ENCODE measurements around the gene RGS10. TPM values are rescaled to one million over a fixed set of nuclear protein-coding genes. Genes with fewer than 3 reads are reported as not detected.

Gene RGS10
- total RNA-seq, 5 donors from 2014 or later (not counting 1 experiment from before 2014, with no cell fraction given): 77.1 to 163 (median 155) TPM

GRCh38 chr10:119500821-119501220, 41.7 kb downstream of the RGS10 start:
- Mint-ChIP-seq H3K4me1 (peaks cover 91 to 93% (median 93%) of the 10 kb centered on the region in 3 donors), H3K36me3 (peaks cover 40% of the 10 kb centered on the region), H3K4me3 (peak overlapping the region; percentile 21 to 84 (median 26)), H3K27ac (peak overlapping the region; percentile 99 to 100), H3K9me3 (no peaks in the 10 kb centered on the region), H3K27me3 (no peaks in the 10 kb centered on the region)
- WGBS (ENCODE audit: insufficient coverage): 64% methylated on average over 6 of the region's 6 CpGs
- DNase-seq (no peak), ATAC-seq (replicated peaks in 1 of 4) (no peak)
- H3K4me3 ChIP-seq (ENCODE audit: control insufficient read depth in 1 of 2, extremely low read depth in 1 of 2, low read length in 1 of 2): no peak overlapping the region
- no peaks in the 10 kb centered on the region for H3K9me3 ChIP-seq
- peak overlapping the region; percentile 93 for H3K27ac ChIP-seq (ENCODE audit: low read length)
- POLR2A ChIA-PET: no interaction called here
- peaks cover 0 to 28% of the 10 kb centered on the region in 2 donors for H3K36me3 ChIP-seq (ENCODE audit: control insufficient read depth in 2 of 2, extremely low read depth in 1 of 2, insufficient read depth in 1 of 2, low read length in 1 of 2)
- H3K27me3 ChIP-seq (replicated peaks in 1 of 2; ENCODE audit: control insufficient read depth in 2 of 2, extremely low read depth in 1 of 2, insufficient read depth in 2 of 2, low read length in 1 of 2): no peaks in the 10 kb centered on the region
- CTCF ChIA-PET: interaction anchor here in 1 of 2 donors (0.8 kb wide), 1 partner anchor 359 kb away, joined by 3 read pairs; no protein-coding TSS in a partner anchor
- peaks cover 63 to 96% of the 10 kb centered on the region in 2 experiments for H3K4me1 ChIP-seq (ENCODE audit: control insufficient read depth in 1 of 2, extremely low read depth in 1 of 2, insufficient read depth in 2 of 2, low read length in 2 of 2)

GRCh38 chr10:119500123-119500795, 42.3 kb downstream of the RGS10 start:
- no peak overlapping the region for H3K4me3 ChIP-seq (ENCODE audit: control insufficient read depth in 1 of 2, extremely low read depth in 1 of 2, low read length in 1 of 2)
- Mint-ChIP-seq H3K9me3 (no peaks in the 10 kb centered on the region), H3K27ac (peak overlapping the region; percentile 99 to 100), H3K4me3 (peak overlapping the region; percentile 21 to 84 (median 26)), H3K4me1 (peaks cover 89 to 90% (median 90%) of the 10 kb centered on the region in 3 donors), H3K36me3 (peaks cover 38% of the 10 kb centered on the region), H3K27me3 (no peaks in the 10 kb centered on the region)
- DNase-seq (no peak), ATAC-seq (replicated peaks in 1 of 4) (no peak)
- ChIA-PET POLR2A (interaction anchor here (0.5 to 0.7 kb wide), 2 partner anchors 317 to 423 kb away, joined by 3 read pairs; no protein-coding TSS in a partner anchor), CTCF (interaction anchor here (0.6 to 1.0 kb wide), 5 partner anchors 9 to 425 kb away, joined by 3 to 4 read pairs (median 3); no protein-coding TSS in a partner anchor)
- H3K4me1 ChIP-seq (ENCODE audit: control insufficient read depth in 1 of 2, extremely low read depth in 1 of 2, insufficient read depth in 2 of 2, low read length in 2 of 2): peaks cover 57 to 95% of the 10 kb centered on the region in 2 experiments
- 93% methylated on average over 2 of the region's 8 CpGs for WGBS (ENCODE audit: insufficient coverage)
- no peaks in the 10 kb centered on the region for H3K27me3 ChIP-seq (replicated peaks in 1 of 2; ENCODE audit: control insufficient read depth in 2 of 2, extremely low read depth in 1 of 2, insufficient read depth in 2 of 2, low read length in 1 of 2)
- H3K9me3 ChIP-seq: no peaks in the 10 kb centered on the region
- H3K36me3 ChIP-seq (ENCODE audit: control insufficient read depth in 2 of 2, extremely low read depth in 1 of 2, insufficient read depth in 1 of 2, low read length in 1 of 2): peaks cover 0 to 23% of the 10 kb centered on the region in 2 donors
- H3K27ac ChIP-seq (ENCODE audit: low read length): peak overlapping the region; percentile 93

- H3K27ac ChIP-seq (ENCODE audit: low read length): peak overlapping the region; percentile 93
- 80% methylated on average over 2 of the region's 5 CpGs for WGBS (ENCODE audit: insufficient coverage)
Observed at GRCh38 chr10:119499677-119500002, 42.9 kb downstream of the RGS10 start.

GRCh38 chr10:119498889-119499676, 43.4 kb downstream of the RGS10 start:
- Histone ChIP-seq H3K9me3 (no peaks in the 10 kb centered on the region), H3K4me3 (ENCODE audit: control insufficient read depth in 1 of 2, extremely low read depth in 1 of 2, low read length in 1 of 2) (no peak overlapping the region), H3K36me3 (ENCODE audit: control insufficient read depth in 2 of 2, extremely low read depth in 1 of 2, insufficient read depth in 1 of 2, low read length in 1 of 2) (peaks cover 0 to 21% of the 10 kb centered on the region in 2 donors), H3K27me3 (replicated peaks in 1 of 2; ENCODE audit: control insufficient read depth in 2 of 2, extremely low read depth in 1 of 2, insufficient read depth in 2 of 2, low read length in 1 of 2) (no peaks in the 10 kb centered on the region), H3K4me1 (ENCODE audit: control insufficient read depth in 1 of 2, extremely low read depth in 1 of 2, insufficient read depth in 2 of 2, low read length in 2 of 2) (peaks cover 55 to 95% of the 10 kb centered on the region in 2 experiments), H3K27ac (ENCODE audit: low read length) (peak overlapping the region; percentile 93)
- ATAC-seq (replicated peaks in 1 of 4) (no peak), DNase-seq (peak in 1 of 35 experiments; percentile 54)
- peaks cover 89 to 91% (median 90%) of the 10 kb centered on the region in 3 donors for H3K4me1 Mint-ChIP-seq
- ChIA-PET POLR2A (interaction anchor here in 1 of 2 donors (0.5 kb wide), 1 partner anchor 315 kb away, joined by 3 read pairs; no protein-coding TSS in a partner anchor), CTCF (interaction anchor here in 1 of 2 donors (0.7 kb wide), 1 partner anchor 246 kb away, joined by 3 read pairs; no protein-coding TSS in a partner anchor)
- no peaks in the 10 kb centered on the region for H3K9me3 Mint-ChIP-seq
- WGBS (ENCODE audit: insufficient coverage): 69% methylated on average over 3 of the region's 11 CpGs
- no peaks in the 10 kb centered on the region for H3K27me3 Mint-ChIP-seq
- H3K27ac Mint-ChIP-seq: peak overlapping the region; percentile 99 to 100
- H3K36me3 Mint-ChIP-seq: peaks cover 33% of the 10 kb centered on the region
- peak overlapping the region; percentile 3 to 84 (median 46) for H3K4me3 Mint-ChIP-seq

More at GRCh38 chr10:119499677-119500002, 42.9 kb downstream of the RGS10 start:
- DNase-seq: no peak
- H3K9me3 Mint-ChIP-seq: no peaks in the 10 kb centered on the region
- ChIA-PET CTCF (interaction anchor here (0.7 to 1.0 kb wide), 3 partner anchors 10 to 245 kb away, joined by 3 to 4 read pairs (median 3); no protein-coding TSS in a partner anchor), POLR2A (interaction anchor here (0.5 to 0.7 kb wide), 2 partner anchors 316 to 422 kb away, joined by 3 read pairs; no protein-coding TSS in a partner anchor)
- Histone ChIP-seq H3K9me3 (no peaks in the 10 kb centered on the region), H3K27me3 (replicated peaks in 1 of 2; ENCODE audit: control insufficient read depth in 2 of 2, extremely low read depth in 1 of 2, insufficient read depth in 2 of 2, low read length in 1 of 2) (no peaks in the 10 kb centered on the region), H3K4me1 (ENCODE audit: control insufficient read depth in 1 of 2, extremely low read depth in 1 of 2, insufficient read depth in 2 of 2, low read length in 2 of 2) (peaks cover 55 to 95% of the 10 kb centered on the region in 2 experiments), H3K4me3 (ENCODE audit: control insufficient read depth in 1 of 2, extremely low read depth in 1 of 2, low read length in 1 of 2) (no peak overlapping the region), H3K36me3 (ENCODE audit: control insufficient read depth in 2 of 2, extremely low read depth in 1 of 2, insufficient read depth in 1 of 2, low read length in 1 of 2) (peaks cover 0 to 21% of the 10 kb centered on the region in 2 donors)
- peaks cover 89 to 91% (median 90%) of the 10 kb centered on the region in 3 donors for H3K4me1 Mint-ChIP-seq
- peak overlapping the region; percentile 99 to 100 for H3K27ac Mint-ChIP-seq
- no peak for ATAC-seq (replicated peaks in 1 of 4)
- H3K36me3 Mint-ChIP-seq: peaks cover 38% of the 10 kb centered on the region
- peak overlapping the region in 2 of 3 donors; percentile 46 to 84 for H3K4me3 Mint-ChIP-seq
- H3K27me3 Mint-ChIP-seq: no peaks in the 10 kb centered on the region

- ChIA-PET CTCF (no interaction called here), POLR2A (interaction anchor here in 1 of 2 donors (1.2 kb wide), 1 partner anchor 14 kb away, joined by 11 read pairs; no protein-coding TSS in a partner anchor)
- ATAC-seq (replicated peaks in 1 of 4) (no peak), DNase-seq (no peak)
- H3K4me3 Mint-ChIP-seq: peak overlapping the region in 1 of 3 donors; percentile 84
- H3K4me1 Mint-ChIP-seq: peaks cover 82 to 86% (median 86%) of the 10 kb centered on the region in 3 donors
- H3K9me3 ChIP-seq: no peaks in the 10 kb centered on the region
- H3K27ac ChIP-seq (ENCODE audit: low read length): no peak overlapping the region
- H3K27ac Mint-ChIP-seq: peak overlapping the region; percentile 75 to 99
- peaks cover 0 to 18% of the 10 kb centered on the region in 2 donors for H3K36me3 ChIP-seq (ENCODE audit: control insufficient read depth in 2 of 2, extremely low read depth in 1 of 2, insufficient read depth in 1 of 2, low read length in 1 of 2)
- peaks cover 25% of the 10 kb centered on the region for H3K36me3 Mint-ChIP-seq
- H3K27me3 Mint-ChIP-seq: no peaks in the 10 kb centered on the region
- no peak overlapping the region for H3K4me3 ChIP-seq (ENCODE audit: control insufficient read depth in 1 of 2, extremely low read depth in 1 of 2, low read length in 1 of 2)
- H3K27me3 ChIP-seq (replicated peaks in 1 of 2; ENCODE audit: control insufficient read depth in 2 of 2, extremely low read depth in 1 of 2, insufficient read depth in 2 of 2, low read length in 1 of 2): no peaks in the 10 kb centered on the region
- H3K9me3 Mint-ChIP-seq: no peaks in the 10 kb centered on the region
- peaks cover 42 to 92% of the 10 kb centered on the region in 2 experiments for H3K4me1 ChIP-seq (ENCODE audit: control insufficient read depth in 1 of 2, extremely low read depth in 1 of 2, insufficient read depth in 2 of 2, low read length in 2 of 2)
- 100% methylated on average over 2 of the region's 9 CpGs for whole genome bisulfite sequencing (ENCODE audit: insufficient coverage)
Observed at GRCh38 chr10:119497243-119497642, 45.3 kb downstream of the RGS10 start.

GRCh38 chr10:119496273-119496672, 46.2 kb downstream of the RGS10 start:
- WGBS (ENCODE audit: insufficient coverage): 35% methylated on average over 6 of the region's 7 CpGs
- Mint-ChIP-seq H3K9me3 (no peaks in the 10 kb centered on the region), H3K4me1 (peaks cover 79 to 85% (median 82%) of the 10 kb centered on the region in 3 donors), H3K4me3 (peak overlapping the region in 1 of 3 donors; percentile 33), H3K27me3 (no peaks in the 10 kb centered on the region), H3K27ac (peak overlapping the region; percentile 91 to 99), H3K36me3 (peaks cover 22% of the 10 kb centered on the region)
- CTCF ChIA-PET: no interaction called here
- ATAC-seq (replicated peaks in 1 of 4): peak in 3 of 4 experiments; percentile 13 to 21 (median 20)
- Histone ChIP-seq H3K4me1 (ENCODE audit: control insufficient read depth in 1 of 2, extremely low read depth in 1 of 2, insufficient read depth in 2 of 2, low read length in 2 of 2) (peaks cover 42 to 82% of the 10 kb centered on the region in 2 experiments), H3K36me3 (ENCODE audit: control insufficient read depth in 2 of 2, extremely low read depth in 1 of 2, insufficient read depth in 1 of 2, low read length in 1 of 2) (peaks cover 0 to 18% of the 10 kb centered on the region in 2 donors), H3K4me3 (ENCODE audit: control insufficient read depth in 1 of 2, extremely low read depth in 1 of 2, low read length in 1 of 2) (no peak overlapping the region), H3K27ac (ENCODE audit: low read length) (peak overlapping the region; percentile 45), H3K9me3 (no peaks in the 10 kb centered on the region), H3K27me3 (replicated peaks in 1 of 2; ENCODE audit: control insufficient read depth in 2 of 2, extremely low read depth in 1 of 2, insufficient read depth in 2 of 2, low read length in 1 of 2) (no peaks in the 10 kb centered on the region)
- no peak for DNase-seq
- POLR2A ChIA-PET: interaction anchor here in 1 of 2 donors (1.2 kb wide), 1 partner anchor 15 kb away, joined by 11 read pairs; no protein-coding TSS in a partner anchor

Measured in T-cell (primary cell).